ENCODE results near the gene ARVCF.

ARVCF gene

GRCh38 chr22:20053407-20054033, 36.9 kb upstream of the ARVCF start:
- no peak for DNase-seq (ENCODE audit: low spot score)

GRCh38 chr22:20052309-20053259, 36.0 kb upstream of the ARVCF start:
- DNase-seq (ENCODE audit: low spot score): no peak

- DNase-seq (ENCODE audit: low spot score): no peak
Observed at GRCh38 chr22:20051927-20052308, 35.3 kb upstream of the ARVCF start.

- DNase-seq (ENCODE audit: low spot score): no peak
Observed at GRCh38 chr22:20046730-20047129, 30.1 kb upstream of the ARVCF start.

GRCh38 chr22:20044495-20045151, 28.0 kb upstream of the ARVCF start:
- no peak for DNase-seq (ENCODE audit: low spot score)

GRCh38 chr22:20043997-20044342, 27.3 kb upstream of the ARVCF start:
- no peak for DNase-seq (ENCODE audit: low spot score)

GRCh38 chr22:20043057-20043996, 26.7 kb upstream of the ARVCF start:
- DNase-seq (ENCODE audit: low spot score): no peak

GRCh38 chr22:20040327-20041200, 23.9 kb upstream of the ARVCF start:
- DNase-seq (ENCODE audit: low spot score): no peak

- DNase-seq (ENCODE audit: low spot score): no peak
Observed at GRCh38 chr22:20039683-20040325, 23.2 kb upstream of the ARVCF start.

- no peak for DNase-seq (ENCODE audit: low spot score)
Observed at GRCh38 chr22:20038574-20038973, 22.0 kb upstream of the ARVCF start.

- no peak for DNase-seq (ENCODE audit: low spot score)
Observed at GRCh38 chr22:20037419-20037818, 20.8 kb upstream of the ARVCF start.

GRCh38 chr22:20036535-20037392, 20.1 kb upstream of the ARVCF start:
- DNase-seq (ENCODE audit: low spot score): no peak

- no peak for DNase-seq (ENCODE audit: low spot score)
Observed at GRCh38 chr22:20036084-20036482, 19.5 kb upstream of the ARVCF start.

- DNase-seq (ENCODE audit: low spot score): no peak
Observed at GRCh38 chr22:20035375-20036083, 18.9 kb upstream of the ARVCF start.

GRCh38 chr22:20034143-20034542, 17.5 kb upstream of the ARVCF start:
- DNase-seq (ENCODE audit: low spot score): no peak

GRCh38 chr22:20033045-20033706, 16.6 kb upstream of the ARVCF start:
- no peak for DNase-seq (ENCODE audit: low spot score)

GRCh38 chr22:20032407-20032991, 15.9 kb upstream of the ARVCF start:
- DNase-seq (ENCODE audit: low spot score): no peak

Measured in kidney capillary endothelial cell (primary cell).